GM18868 (cell line): ENCODE results near the gene GTF2F1.
"Not testable (repeated sequence)": the region's sequence is repeated elsewhere in the genome, so short reads cannot be mapped to it uniquely, and the experiment has no call there.

Experiments used
- ATAC-seq: cut with Tn5 transposase; IDR thresholded peaks from one replicate; pipeline ENCODE4 v1.9.1; 2021; ENCODE audit warnings: mild to moderate bottlenecking, moderate library complexity; ENCODE audit not compliant: unreplicated experiment

GTF2F1 gene

DNA sequence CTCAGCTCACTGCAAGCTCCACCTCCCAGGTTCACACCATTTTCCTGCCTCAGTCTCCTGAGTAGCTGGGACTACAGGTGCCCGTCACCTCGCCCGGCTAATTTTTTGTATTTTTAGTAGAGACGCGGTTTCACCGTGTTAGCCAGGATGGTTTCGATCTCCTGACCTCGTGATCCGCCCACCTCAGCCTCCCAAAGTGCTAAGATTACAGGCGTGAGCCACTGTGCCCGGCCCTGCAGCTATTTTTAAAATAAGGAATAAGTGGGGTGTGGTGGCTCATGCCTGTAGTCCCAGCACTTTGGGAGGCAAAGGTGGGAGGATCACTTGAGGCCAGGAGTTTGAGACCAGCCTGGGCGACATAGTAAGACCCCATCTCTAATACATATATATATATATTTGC, 32.5 kb downstream of the GTF2F1 start:
- ATAC-seq: not testable (repeated sequence)

DNA sequence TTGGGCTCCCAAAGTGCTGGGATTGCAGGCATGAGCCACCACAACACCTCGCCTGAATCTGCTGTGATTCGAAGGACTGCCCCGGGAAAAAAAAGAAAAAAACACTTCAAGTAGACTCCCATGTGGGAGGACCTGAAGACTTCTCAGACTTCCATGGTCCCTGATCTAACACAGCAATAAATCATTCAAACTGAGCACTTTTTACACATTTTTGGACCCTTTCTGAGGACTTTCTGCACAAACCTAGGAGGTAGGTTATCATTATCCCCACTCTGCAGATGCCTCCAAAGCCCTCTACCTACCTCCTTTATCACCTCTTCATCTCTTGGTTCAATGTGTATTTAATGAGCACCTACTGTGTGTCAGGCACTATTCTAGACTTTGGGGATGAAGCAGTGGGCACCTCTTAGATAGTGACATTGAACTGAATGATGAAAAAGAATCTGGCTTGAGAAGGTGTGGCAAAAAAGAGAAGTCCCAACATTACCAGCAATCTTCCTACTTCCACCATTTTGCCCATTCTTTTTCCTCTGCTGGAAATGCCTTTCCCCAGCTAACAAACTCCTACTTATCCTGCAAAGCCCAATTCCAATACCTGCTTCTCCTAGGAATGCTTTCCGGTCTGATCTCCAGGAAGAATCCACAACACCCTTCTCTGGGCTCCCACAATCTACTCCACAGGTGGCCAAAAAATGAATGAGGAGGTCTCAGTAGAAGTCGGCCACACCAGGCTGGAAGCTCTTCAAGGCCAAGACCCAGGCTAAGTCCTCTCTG, 33.2 kb downstream of the GTF2F1 start:
- ATAC-seq: no peak

DNA sequence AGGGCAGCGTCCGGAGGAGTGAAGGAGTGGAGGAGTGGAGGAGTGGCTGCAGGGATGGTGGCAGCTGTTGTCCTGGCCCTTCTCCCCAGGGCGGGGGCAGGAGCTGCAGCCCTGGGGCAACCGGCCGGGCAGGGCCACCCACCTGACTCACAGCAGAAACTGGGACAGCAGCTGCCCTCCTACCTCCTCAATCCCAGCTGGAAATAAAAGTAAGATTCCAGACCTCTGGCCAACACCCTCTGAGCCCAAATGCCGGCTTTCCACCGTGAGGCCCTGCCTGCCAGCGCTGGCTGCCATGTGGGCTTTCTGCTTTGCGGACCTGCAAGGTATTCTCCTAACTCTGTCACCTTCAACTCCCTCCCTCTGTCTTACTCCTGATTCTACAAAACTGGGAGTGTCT, 35.0 kb downstream of the GTF2F1 start:
- no peak for ATAC-seq

DNA sequence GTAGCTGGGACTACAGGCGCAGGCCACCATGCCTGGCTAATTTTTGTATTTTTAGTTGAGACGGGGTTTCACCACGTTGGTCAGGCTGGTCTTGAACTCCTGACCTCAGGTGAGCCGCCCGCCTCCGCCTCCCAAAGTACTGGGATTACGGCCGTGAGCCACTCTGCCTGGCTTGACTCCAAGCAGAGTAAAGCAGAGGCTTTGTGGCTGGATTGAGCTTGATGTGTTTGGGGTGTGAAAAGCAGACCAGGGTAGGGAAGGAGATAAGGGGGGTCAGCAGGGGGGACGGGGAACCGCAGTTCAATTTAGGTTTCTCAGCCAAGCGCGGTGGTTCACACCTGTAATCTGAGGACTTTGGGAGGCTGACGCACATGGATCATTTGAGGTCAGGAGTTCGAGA, 35.8 kb downstream of the GTF2F1 start:
- no peak for ATAC-seq

DNA sequence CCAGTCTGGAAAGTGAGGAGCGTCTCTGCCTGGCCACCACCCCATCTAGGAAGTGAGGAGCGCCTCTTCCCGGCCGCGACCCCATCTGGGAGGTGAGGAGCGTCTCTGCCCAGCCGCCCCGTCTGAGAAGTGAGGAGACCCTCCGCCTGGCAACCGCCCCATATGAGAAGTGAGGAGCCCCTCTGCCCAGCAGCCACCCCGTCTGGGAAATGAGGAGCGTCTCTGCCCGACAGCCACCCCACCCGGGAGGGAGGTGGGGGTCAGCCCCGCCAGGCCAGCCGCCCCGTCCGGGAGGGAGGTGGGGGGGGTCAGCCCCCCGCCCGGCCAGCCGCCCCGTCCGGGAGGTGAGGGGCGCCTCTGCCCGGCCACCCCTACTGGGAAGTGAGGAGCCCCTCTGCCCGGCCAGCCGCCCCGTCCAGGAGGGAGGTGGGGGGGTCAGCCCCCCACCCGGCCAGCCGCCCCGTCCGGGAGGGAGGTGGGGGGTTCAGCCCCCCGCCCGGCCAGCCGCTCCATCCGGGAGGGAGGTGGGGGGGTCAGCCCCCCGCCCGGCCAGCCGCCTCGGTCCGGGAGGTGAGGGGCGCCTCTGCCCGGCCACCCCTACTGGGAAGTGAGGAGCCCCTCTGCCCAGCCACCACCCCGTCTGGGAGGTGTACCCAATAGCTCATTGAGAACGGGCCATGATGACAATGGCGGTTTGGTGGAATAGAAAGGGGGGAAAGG, 37.5 kb downstream of the GTF2F1 start:
- not testable (repeated sequence) for ATAC-seq

DNA sequence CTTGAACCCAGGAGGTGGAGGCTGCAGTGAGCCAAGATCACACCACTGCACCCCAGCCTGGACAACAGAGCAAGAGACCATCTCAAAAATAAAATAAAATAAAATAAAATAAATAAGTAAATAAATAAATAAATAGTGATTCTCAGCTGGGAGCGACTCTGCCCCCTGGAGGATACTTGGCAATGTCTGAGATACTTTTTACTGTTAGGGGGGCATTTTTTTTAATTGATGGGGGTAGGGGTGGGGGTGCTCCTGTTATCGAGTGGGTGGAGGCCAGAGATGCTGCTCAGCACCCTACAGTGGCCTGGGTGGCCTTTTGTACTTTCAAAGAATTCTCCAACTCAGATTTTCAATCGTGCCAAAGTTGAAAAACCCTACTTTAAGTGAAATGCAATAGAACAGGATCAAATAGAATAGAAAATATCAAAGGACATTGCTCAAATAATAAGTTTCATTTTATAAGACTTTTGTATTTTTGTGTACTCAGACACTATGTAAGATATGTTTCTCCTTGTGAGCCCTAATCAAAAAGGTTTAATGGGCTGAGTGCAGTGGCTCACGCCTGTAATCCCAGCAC, 38.8 kb downstream of the GTF2F1 start:
- no peak for ATAC-seq

DNA sequence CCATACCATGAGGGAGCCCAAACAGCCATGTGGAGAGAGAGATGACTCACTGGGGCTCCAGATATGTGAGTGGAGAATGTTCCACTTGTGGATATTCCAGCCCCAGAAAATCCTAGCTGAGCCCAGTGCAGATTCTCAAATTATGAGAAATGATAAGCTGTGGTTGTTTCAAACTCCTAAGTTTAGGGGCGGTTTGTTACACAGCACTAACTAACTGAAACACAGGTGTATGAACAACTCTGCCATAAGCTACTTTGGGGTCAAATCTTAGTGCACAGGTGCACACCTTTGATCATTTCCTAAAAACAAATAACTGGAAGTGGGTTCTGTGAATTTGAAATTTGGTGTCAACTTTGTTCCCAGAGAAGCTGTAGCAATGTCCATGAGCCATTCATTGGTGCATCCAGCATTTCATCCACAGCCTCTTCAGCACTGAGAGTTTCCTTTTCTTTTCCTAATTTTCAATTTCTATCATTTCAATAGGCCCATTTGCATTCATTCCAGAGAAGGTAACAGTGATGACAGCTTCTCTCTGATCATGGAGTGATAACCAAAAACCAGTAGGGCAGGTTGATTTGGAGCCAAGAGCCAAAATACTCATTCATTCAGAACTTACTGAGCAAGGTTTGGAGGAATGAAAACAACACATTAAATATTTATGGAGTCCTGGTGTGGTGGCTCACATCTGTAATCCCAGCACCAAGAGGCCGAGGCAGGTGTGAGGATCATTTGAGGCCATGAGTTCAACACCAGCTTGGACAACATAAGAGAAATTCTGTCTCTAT, 40.4 kb downstream of the GTF2F1 start:
- ATAC-seq: no peak

DNA sequence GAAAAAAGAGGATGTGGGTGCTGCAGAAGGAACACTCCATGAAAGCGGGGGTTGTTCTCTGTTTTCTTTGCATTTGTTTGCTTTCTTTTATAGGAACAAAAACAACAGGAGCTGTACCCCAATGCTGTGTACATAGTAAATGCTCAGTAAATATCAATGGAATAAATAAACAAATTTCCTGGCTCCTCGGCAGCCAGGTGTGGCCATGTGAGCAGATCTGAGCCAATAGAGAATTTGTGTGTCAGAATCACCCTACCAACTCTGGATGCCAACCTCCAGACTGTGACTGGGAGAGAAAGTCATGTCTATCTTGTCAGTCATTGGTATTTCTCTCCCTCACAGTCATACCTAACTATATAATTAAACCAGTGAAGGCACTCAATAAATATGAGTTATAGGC, 42.3 kb downstream of the GTF2F1 start:
- no peak for ATAC-seq

DNA sequence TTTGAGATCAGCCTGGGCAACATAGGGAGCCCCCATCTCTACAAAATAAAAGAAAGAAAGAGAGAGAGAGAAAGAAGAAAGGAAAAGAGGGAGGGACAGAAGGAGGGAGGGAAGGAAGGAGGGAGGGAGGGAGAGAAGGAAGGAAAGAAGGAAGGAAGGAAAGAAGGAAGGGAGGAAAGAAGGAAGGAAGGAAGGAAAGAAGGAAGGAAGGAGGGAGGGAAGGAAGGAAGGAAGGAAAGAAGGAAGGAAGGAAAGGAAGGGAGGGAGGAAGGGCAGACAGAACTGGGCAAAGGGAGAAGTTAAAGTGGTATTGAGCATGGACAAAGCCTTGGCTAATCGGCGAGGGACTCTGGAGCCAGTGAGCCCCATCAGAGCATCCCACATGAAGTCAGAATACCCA, 43.7 kb downstream of the GTF2F1 start:
- ATAC-seq: not testable (repeated sequence)

DNA sequence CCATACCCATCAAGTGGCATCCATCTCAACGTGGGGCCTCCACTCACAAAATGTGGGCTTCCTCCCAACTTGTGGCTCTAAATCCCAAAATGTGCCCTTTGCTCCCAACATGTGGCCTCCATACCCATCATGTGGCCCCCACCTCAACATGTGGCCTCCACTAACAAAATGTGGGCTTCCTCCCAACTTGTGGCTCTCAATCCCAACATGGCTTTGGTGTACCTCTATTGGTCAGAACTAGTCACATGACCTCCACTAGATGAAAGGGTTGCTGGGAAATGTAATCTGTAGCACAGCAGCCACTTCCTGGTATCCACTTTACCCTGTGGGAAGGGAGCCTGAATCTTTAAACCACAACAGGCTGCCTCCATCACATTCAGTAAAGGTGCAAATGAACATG, 49.5 kb downstream of the GTF2F1 start:
- no peak for ATAC-seq

DNA sequence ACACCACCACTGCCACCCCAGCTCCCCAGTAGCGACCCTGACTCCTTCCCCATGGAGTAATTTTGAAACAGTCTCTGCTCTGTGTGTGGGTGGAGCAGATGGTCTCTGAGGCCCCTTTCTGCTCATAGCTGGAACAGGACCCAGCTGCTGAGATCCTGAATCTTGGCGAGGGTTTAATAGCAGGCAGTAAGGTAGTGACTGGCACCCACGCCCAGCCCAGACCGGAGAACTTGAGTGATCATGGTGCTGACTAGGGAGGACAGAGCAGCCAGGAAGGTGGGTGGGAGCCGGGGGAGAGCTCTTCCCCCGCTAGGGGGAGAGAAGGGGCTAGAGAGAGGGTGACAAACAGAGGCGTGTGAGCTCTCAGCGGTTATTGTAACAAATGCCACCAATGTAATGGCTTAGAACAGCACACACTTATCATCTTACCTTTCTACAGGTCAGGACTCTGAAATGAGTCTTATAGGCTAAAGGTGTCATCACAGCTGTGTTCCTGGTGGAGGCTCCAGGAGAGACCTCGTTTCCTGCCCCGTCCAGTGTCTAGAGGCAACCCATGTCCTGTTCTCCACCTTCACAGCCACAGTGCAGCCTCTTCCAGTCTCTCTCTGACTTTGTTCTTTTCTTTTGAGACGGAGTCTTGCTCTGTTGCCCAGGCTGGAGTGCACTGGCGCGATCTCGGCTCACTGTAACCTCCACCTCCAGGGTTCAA, 52.3 kb downstream of the GTF2F1 start:
- ATAC-seq: no peak

DNA sequence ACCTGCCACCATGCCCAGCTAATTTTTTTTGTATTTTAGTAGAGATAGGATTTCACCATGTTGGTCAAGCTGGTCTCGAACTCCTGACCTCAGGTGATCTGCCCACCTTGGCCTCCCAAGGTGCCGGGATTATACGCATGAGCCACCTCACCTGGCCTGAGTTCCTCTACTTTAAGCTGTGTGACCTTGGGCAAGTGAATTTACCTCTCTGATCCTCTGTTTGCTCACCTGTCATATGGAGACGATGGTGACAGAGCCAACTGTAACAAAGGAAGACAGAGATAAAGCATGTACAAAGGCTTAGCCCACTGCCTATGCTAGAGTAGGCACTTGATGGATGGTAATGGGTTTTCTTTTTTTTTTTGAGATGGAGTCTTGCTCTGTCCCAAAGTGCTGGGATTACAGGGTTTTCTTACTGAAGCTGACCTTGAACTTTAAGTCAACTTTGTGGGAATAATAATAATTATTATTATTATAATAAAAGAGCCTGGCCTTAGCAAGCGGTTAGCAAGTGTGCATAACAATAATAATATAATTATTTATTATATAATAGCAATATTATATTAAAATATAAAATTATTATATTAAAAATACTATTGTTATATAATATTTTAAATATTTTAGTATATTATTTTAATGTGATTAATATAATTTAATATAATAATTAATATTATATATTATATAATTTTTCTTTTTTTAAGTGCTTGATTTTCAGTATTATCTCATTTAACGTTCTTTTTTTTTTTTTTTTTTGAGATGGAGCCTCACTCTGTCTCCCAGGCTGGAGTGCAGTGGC, 58.3 kb downstream of the GTF2F1 start:
- ATAC-seq: no peak

DNA sequence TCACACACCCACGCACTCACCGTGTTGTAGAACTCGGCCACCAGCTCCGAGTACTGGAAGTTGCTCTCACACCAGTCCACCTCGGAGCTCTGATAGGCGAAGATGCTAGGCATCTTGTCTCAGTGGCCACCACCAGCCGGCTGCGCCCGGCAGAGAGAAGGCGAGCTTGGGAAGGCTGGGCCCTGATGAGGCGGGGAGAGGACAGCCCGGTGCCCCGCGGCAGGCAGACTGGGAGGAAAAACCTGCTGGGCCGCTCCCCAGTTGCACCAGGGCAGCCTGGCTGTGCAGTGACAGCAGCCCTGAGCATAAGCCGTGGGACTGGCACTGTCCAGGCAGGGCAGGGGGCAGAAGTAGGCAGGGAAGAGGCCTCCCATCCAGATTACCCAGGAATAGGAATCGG, 59.5 kb downstream of the GTF2F1 start, which contains the start of gene ACER1:
ACER1 (minus strand) TSS at position 174 of the 400 bp plus-strand sequence; CDS start at position 113, 61 bp downstream.
- ATAC-seq: no peak
